Stomach (tissue), 9 donors: ENCODE data around the gene SH3BP2. TPM values are rescaled to one million over a fixed set of nuclear protein-coding genes. Genes with fewer than 3 reads are reported as not detected.

Experiments used
- DNase-seq, 2 donors: peaks; one replicate each; pipeline versions ENCODE4 v3.0.0 to v3.0.0-alpha.2; 2013 to 2019
- H3K27ac ChIP-seq, 5 donors: fragments of 200-600 bp in 4 of 5; sonication (generic) in 4 of 5; one replicate each; pipeline ENCODE4 v1.5.1; 2013 to 2019; ENCODE audit warnings: mild to moderate bottlenecking in 1 of 5, moderate library complexity in 1 of 5
- H3K27me3 ChIP-seq, 3 donors: fragments of 200-600 bp; sonication (generic); one replicate each; pipeline ENCODE4 v1.5.1; 2017 to 2019; ENCODE audit warnings: mixed run types in 1 of 3
- H3K36me3 ChIP-seq, 4 donors: fragments of 200-600 bp; sonication (generic); 1 replicate in 3 of 4; 2 replicates in 1 of 4; pipeline ENCODE4 v1.5.1; 2016 to 2019
- H3K4me1 ChIP-seq, 4 donors: fragments of 200-600 bp; sonication (generic); one replicate each; pipeline ENCODE4 v1.5.1; 2016 to 2019
- H3K4me3 ChIP-seq, 4 donors: fragments of 200-600 bp; sonication (generic) in 3 of 4; one replicate each; pipeline ENCODE4 v1.5.1; 2016 to 2019; ENCODE audit warnings: mild to moderate bottlenecking in 1 of 4
- H3K9me3 ChIP-seq, 4 donors: fragments of 200-600 bp; sonication (generic); one replicate each; pipeline ENCODE4 v1.5.1; 2016 to 2019
- EP300 ChIP-seq: sonication (generic); formaldehyde crosslinking; IDR thresholded peaks from one replicate; pipeline ENCODE4 v1.6.1; 2017; ENCODE audit warnings: antibody characterized with exemption
- POLR2A ChIP-seq, 4 donors: fragments of 450-650 bp; IDR thresholded peaks; one replicate each; pipeline ENCODE4 v1.6.1; 2016; ENCODE audit warnings: antibody characterized with exemption in 4 of 4, control low read depth in 2 of 4, mild to moderate bottlenecking in 1 of 4, moderate library complexity in 1 of 4
- POLR2AphosphoS5 ChIP-seq, 3 donors: sonication (generic); formaldehyde crosslinking; IDR thresholded peaks; one replicate each; pipeline ENCODE4 v1.6.1; 2016; ENCODE audit warnings: antibody characterized with exemption in 3 of 3
- WGBS, 5 donors: extraction: QIAGEN DNeasy Blood & Tissue Kit in 3 of 5; methylation state at CpG; one replicate each; pipeline versions ENCODE4 v1.1.5 to v1.1.7; 2013 to 2018; 5-methylcytosine and 5-hydroxymethylcytosine counted together
- intact Hi-C: fragments of 100-400 bp; cut with DNase I; formaldehyde crosslinking; loops from one replicate; pipeline ENCODE4 v1.15.1; 2023; ENCODE audit warnings: low total_unique reads
- polyA plus RNA-seq, 3 donors: library from polyadenylated mRNA; stranded (reverse); fragments of 200-250 nt; gene quantifications; one replicate each; pipeline ENCODE4 v1.2.3, GENCODE V29; 2013
- total RNA-seq, 5 donors: library from RNA; depleted of rRNA; stranded (reverse); fragments of >200 nt; gene quantifications; one replicate each; pipeline versions ENCODE4 v1.1.0 to v1.2.3, GENCODE V29; 2014 to 2016
- TF ChIP-seq, protein P1 (sequence below), 7 experiments: fragments of 450-650 bp in 4 of 7; fragments of 200-600 bp in 3 of 7; sonication (generic) in 3 of 7; IDR thresholded peaks; one replicate each; pipeline ENCODE4 v1.5.1; 2016 to 2019; ENCODE audit warnings: antibody characterized with exemption in 7 of 7, control low read depth in 2 of 7, mild to moderate bottlenecking in 1 of 7
- donor health status: healthy with polysubstance abuse.
- donor health status: Bipolar disorder and iron deficiency.
- donor health status: healthy.

Gene SH3BP2
- total and polyA plus RNA-seq, 8 donors, result 9.0 to 151 (median 32.7) TPM

DNA sequence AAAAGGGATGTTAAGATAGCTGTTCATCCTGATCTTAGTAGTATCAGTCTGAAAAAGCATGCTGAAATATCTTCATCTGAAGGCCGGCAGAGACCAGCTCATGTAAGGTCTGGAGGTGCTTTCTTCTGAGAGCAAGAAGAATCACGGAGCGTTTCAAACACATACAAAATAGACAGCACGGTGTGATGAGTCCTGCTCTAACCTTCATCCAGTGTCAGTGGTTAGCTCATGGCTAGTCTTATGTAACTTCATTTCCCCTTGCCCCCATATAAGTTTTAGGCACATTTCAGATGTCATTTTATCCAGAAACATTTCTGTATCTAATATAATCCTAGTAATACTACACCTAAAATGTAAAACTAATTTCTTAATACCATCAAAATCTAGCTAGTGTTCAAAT, 78.6 kb downstream of the SH3BP2 start:
- intact Hi-C loops, result no loop called here
- Histone ChIP-seq H3K36me3 (peaks cover 7 to 16% (median 8%) of the 10 kb centered on the region in 4 donors), H3K4me3 (no peak overlapping the region), H3K9me3 (no peaks in the 10 kb centered on the region), H3K27ac (no peak overlapping the region), H3K4me1 (peaks cover 64 to 93% (median 75%) of the 10 kb centered on the region in 4 donors), H3K27me3 (no peaks in the 10 kb centered on the region)
- WGBS, 5 donors, result 82 to 97% (median 89%) methylated on average over 4 of the region's 4 CpGs
- no peak for DNase-seq
- TF ChIP-seq, protein P1, sequence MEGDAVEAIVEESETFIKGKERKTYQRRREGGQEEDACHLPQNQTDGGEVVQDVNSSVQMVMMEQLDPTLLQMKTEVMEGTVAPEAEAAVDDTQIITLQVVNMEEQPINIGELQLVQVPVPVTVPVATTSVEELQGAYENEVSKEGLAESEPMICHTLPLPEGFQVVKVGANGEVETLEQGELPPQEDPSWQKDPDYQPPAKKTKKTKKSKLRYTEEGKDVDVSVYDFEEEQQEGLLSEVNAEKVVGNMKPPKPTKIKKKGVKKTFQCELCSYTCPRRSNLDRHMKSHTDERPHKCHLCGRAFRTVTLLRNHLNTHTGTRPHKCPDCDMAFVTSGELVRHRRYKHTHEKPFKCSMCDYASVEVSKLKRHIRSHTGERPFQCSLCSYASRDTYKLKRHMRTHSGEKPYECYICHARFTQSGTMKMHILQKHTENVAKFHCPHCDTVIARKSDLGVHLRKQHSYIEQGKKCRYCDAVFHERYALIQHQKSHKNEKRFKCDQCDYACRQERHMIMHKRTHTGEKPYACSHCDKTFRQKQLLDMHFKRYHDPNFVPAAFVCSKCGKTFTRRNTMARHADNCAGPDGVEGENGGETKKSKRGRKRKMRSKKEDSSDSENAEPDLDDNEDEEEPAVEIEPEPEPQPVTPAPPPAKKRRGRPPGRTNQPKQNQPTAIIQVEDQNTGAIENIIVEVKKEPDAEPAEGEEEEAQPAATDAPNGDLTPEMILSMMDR (IDR thresholded peaks at IDR 0.05), result no peak
- TF ChIP-seq POLR2AphosphoS5 (IDR thresholded peaks at IDR 0.05) (no peak), EP300 (no peak), POLR2A (IDR thresholded peaks at IDR 0.05) (no peak)

DNA sequence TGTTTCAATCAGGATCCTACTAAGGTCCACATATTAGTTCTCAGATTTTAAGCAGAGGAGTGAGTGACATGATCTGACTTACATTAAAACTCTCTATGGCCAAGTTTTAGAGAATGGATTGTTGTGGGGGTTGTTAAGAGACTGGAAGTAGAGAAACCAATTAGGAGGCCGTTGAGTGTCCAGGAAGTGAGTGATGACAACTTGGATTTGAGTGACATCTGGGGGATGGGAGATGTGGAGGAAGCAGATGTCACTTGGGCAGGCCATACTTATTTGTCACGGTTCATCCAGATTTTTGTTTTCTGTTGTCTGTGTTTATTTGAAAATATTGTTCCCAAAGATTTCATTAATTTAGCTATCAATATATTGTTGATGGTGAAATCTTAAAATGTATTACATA, 79.0 kb downstream of the SH3BP2 start:
- no peaks in the 10 kb centered on the region for H3K9me3 ChIP-seq
- H3K4me3 ChIP-seq, result no peak overlapping the region
- DNase-seq, result no peak
- no peaks in the 10 kb centered on the region for H3K27me3 ChIP-seq
- intact Hi-C loops, result no loop called here
- no peak overlapping the region for H3K27ac ChIP-seq
- 56 to 61% (median 59%) methylated on average over 2 of the region's 2 CpGs for WGBS, 5 donors
- TF ChIP-seq POLR2AphosphoS5 (IDR thresholded peaks at IDR 0.05) (no peak), POLR2A (IDR thresholded peaks at IDR 0.05) (no peak), EP300 (no peak)
- TF ChIP-seq, protein P1 (IDR thresholded peaks at IDR 0.05), result no peak
- H3K36me3 ChIP-seq, result peaks cover 10 to 20% (median 12%) of the 10 kb centered on the region in 4 donors
- H3K4me1 ChIP-seq, result peaks cover 59 to 91% (median 72%) of the 10 kb centered on the region in 4 donors

DNA sequence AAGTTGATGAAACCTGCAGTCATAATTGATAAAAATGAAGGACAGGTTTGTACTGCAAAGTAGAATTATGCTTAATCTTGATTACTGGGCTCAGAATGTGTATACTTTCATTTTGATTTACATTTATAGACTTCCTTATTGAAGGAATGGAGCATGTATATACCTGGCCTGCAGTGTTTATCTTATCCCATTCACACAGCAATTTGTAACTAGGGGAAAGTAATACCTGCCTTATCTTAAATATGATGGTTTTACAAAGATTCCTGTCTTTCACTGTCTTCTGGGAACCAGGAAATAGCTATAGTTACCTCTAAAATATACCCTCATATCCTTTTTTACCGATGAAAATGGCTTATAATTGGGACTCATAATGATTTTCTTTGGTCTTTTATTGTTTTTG, 80.4 kb downstream of the SH3BP2 start:
- no peak for TF ChIP-seq POLR2AphosphoS5 (IDR thresholded peaks at IDR 0.05)
- no peak for TF ChIP-seq POLR2A (IDR thresholded peaks at IDR 0.05)
- TF ChIP-seq, protein P1 (IDR thresholded peaks at IDR 0.05), result no peak
- no peak for TF ChIP-seq EP300
- no peaks in the 10 kb centered on the region for H3K9me3 ChIP-seq
- H3K36me3 ChIP-seq, result peaks cover 13 to 30% (median 23%) of the 10 kb centered on the region in 4 donors
- peak overlapping the region in 1 of 4 donors; percentile 7 for H3K4me3 ChIP-seq
- DNase-seq, result peak in 1 of 2 donors; percentile 42
- H3K27me3 ChIP-seq, result no peaks in the 10 kb centered on the region
- peak overlapping the region; percentile 26 to 77 (median 68) for H3K27ac ChIP-seq
- peaks cover 45 to 90% (median 63%) of the 10 kb centered on the region in 4 donors for H3K4me1 ChIP-seq
- intact Hi-C loops, result no loop called here
- 20 to 42% (median 26%) methylated on average over 1 of the region's 1 CpG for WGBS, 5 donors

DNA sequence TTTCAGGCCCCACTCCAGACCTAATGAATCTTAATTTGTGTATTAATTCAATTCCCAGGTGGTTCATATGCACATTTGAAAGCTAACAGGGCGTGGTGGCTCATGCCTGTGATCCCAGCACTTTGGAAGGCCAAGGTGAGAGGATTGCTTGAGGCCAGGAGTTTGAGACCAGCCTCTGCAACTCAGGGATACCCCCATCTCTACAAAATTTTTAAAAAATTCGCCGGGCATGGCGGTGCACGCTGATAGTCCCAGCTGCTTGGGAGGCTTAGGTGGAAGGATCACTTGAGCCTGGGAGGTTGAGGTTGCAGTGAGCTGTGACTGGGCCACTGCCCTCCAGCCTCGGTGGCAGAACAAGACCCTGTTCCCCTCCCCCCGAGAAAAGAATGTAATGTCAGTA, 82.0 kb downstream of the SH3BP2 start:
- Histone ChIP-seq H3K4me1 (peaks cover 30 to 87% (median 51%) of the 10 kb centered on the region in 4 donors), H3K9me3 (no peaks in the 10 kb centered on the region), H3K27ac (peak overlapping the region in 1 of 5 donors; percentile 27), H3K27me3 (no peaks in the 10 kb centered on the region), H3K36me3 (peaks cover 17 to 43% (median 34%) of the 10 kb centered on the region in 4 donors), H3K4me3 (no peak overlapping the region)
- WGBS, 5 donors, result 93 to 98% (median 94%) methylated on average over 7 of the region's 7 CpGs
- intact Hi-C loops, result no loop called here
- TF ChIP-seq, protein P1 (IDR thresholded peaks at IDR 0.05), result no peak
- TF ChIP-seq POLR2AphosphoS5 (IDR thresholded peaks at IDR 0.05) (no peak), POLR2A (IDR thresholded peaks at IDR 0.05) (no peak), EP300 (no peak)
- no peak for DNase-seq
